Measurements from ENCODE around the gene TRPM3.
"Not testable (repeated sequence)": the region's sequence is repeated elsewhere in the genome, so short reads cannot be mapped to it uniquely, and the experiment has no call there.

Gene TRPM3

GRCh38 chr9:70811638-70812037, 309.8 kb downstream of the TRPM3 start:
- DNase-seq: no peak

- DNase-seq: no peak
Observed at GRCh38 chr9:70806875-70807274, 314.5 kb downstream of the TRPM3 start.

- DNase-seq: no peak
Observed at GRCh38 chr9:70805949-70806348, 315.5 kb downstream of the TRPM3 start.

DNA sequence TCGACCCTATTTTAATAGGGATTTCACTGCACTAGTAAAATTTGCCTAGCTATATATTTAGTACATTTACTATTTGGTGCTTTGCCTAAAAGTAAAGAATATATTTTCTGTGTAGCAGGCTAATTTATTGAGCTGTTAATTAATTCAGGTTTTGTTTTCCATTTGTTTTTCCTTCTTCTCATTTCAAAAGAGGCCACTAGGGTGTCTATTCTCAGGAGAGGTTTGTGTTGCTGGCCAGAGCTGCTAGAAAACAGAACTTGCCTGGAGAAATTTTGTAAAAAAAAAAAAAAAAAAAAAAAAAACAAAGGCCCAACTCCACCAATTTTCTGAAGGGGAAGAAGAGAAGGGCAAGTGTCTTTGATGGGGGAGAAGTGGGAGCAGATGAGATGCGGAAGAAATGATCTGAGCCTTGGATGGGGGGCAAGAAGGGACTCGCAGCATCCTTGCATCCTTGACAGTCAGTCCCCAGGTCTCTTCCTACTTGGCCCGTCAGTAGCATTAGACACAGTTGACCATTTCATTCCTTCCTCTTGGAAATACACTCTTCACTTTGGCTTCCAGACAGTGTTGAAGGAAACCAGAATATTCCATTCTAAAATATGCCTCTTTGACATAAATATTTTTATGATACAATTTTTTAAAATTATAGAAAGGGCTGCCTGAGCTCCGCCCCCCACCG, 318.5 kb downstream of the TRPM3 start:
- DNase-seq: no peak

DNA sequence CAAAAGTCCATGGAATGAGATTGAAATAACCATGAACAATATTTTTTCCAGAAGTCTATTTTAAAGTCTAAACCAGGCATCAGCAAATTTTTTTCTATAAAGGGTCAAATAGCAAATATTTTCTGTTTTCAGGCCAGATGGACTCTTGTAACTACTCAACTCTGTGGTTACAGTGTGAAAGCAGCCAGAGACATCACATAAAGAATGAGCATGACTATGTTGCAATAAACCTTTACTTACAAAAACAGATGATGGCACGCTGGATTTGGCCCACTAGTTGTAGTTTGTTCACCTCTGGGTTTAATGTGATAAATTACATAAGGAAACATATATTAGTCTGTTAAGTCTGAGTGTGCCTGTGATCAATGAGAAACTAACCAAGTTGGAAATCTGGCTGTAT, 319.2 kb downstream of the TRPM3 start:
- DNase-seq: no peak

GRCh38 chr9:70801181-70801829, 320.1 kb downstream of the TRPM3 start:
- DNase-seq: no peak

- DNase-seq: no peak
Observed at GRCh38 chr9:70798018-70798417, 323.4 kb downstream of the TRPM3 start.

- no peak for DNase-seq
Observed at GRCh38 chr9:70795841-70796240, 325.6 kb downstream of the TRPM3 start.

DNA sequence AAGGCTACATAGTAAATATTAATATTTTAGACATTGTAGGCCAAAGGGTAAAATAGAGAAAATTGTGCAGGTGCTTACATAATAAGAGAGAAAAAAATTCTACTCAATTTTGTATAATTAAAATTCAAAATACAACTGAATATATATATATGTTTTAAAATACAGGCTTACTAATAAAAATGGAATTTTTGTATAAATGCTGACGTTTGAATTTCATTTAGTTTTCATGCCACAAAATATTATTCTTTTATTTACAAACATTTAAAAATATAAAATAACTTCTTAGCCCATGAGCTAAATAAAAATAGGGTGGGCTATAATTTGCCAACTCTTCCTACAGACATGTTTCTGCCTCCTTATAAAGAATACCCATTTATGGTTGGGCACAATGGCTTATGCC, 328.6 kb downstream of the TRPM3 start:
- no peak for DNase-seq

DNA sequence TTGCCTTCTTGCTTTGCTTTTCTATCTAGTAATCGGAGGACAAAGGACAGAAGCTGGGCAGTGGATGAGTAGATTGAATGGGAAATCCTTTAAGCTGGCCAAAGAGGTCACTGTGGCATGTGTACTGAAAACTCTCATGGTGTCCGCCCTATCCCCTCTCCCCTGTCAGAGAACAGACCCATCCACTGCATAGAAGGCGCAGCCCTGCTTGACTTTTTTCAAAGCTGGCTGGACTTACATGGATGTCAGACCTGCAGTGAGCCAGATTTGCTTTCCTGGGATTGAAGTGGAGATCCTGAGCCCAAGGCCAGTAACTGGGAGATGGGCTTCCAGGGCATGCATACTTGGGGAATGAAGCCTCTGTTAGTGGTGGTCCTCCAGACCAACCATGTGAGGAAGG, 329.5 kb downstream of the TRPM3 start:
- DNase-seq: no peak

- DNase-seq: no peak
Observed at GRCh38 chr9:70789086-70789485, 332.3 kb downstream of the TRPM3 start.

DNA sequence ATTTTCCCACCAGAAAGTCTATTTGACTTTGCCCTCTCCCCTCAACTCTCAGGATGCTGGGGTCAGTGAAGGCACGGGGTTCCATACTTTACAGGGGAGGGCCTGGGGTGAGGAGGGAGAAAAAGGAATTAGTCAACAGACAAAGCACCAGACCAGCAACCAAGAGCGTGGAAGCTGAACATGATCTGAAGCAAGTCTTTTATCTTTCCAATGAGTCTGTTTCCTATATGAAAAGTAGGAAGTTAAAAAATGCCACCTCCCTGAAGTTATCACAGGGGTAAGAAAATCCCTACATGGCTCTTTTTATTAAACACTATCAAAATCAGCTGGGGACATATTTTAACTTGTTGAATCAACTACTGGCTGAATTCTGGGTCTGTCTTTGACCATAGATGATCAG, 337.0 kb downstream of the TRPM3 start:
- no peak for DNase-seq

DNA sequence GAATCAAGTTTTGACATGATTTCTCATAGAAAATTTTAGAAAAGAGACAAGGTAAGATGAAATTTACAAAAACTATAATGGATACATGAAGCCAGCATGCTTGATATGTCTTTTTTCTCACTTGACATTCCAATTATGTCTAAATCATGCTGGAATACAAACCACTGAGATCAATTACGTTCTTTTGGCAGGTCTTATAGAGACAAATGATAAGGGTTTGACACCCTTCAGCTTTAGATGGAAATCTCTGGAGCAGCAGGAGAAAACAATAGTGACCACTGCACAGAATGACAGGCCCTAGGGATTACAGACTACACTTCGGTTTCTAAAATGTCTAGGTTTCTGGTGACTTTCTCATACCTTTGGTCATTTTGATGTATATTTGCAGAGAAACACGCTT, 342.9 kb downstream of the TRPM3 start:
- DNase-seq: no peak

GRCh38 chr9:70773579-70773978, 347.8 kb downstream of the TRPM3 start:
- no peak for DNase-seq

GRCh38 chr9:70772601-70773000, 348.8 kb downstream of the TRPM3 start:
- no peak for DNase-seq

GRCh38 chr9:70765946-70766345, 355.5 kb downstream of the TRPM3 start:
- DNase-seq: no peak

GRCh38 chr9:70761139-70761670, 360.2 kb downstream of the TRPM3 start:
- DNase-seq: no peak

- DNase-seq: no peak
Observed at GRCh38 chr9:70760228-70760627, 361.2 kb downstream of the TRPM3 start.

- no peak for DNase-seq
Observed at GRCh38 chr9:70753311-70753710, 368.1 kb downstream of the TRPM3 start.

- no peak for DNase-seq
Observed at GRCh38 chr9:70749066-70749465, 372.4 kb downstream of the TRPM3 start.

- no peak for DNase-seq
Observed at GRCh38 chr9:70747261-70747718, 374.1 kb downstream of the TRPM3 start.

GRCh38 chr9:70746760-70747159, 374.7 kb downstream of the TRPM3 start:
- DNase-seq: no peak

- DNase-seq: no peak
Observed at GRCh38 chr9:70746316-70746715, 375.1 kb downstream of the TRPM3 start.

DNA sequence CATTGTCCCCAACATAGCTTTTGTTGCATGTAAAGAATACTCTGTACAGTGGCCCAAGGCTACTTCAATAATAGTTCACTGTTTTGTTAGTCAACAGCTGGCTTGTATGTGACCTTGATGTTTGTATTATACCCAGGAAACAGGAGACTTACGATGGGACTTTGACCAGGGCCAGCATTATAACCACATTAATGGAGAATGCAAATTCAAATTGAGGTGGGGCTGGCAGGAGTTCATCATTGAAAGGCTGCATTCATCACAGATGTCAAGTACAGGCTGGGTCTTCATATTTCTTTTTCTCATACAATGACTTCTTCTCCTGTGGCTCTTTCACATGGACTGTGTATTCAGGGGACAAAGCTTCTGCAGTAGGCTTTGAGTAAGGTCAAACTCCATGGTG, 396.6 kb downstream of the TRPM3 start:
- not testable (repeated sequence) for DNase-seq

- DNase-seq: not testable (repeated sequence)
Observed at GRCh38 chr9:70724025-70724424, 397.4 kb downstream of the TRPM3 start.
